ENCODE measurements around the gene SCYL1.

- no peak for TF ChIP-seq CTCF (IDR thresholded peaks at IDR 0.05; ENCODE audit: low read depth, low read length)
- no peak for TF ChIP-seq EZH2phosphoT487 (IDR thresholded peaks at IDR 0.05; ENCODE audit: low read depth)
These were observed 12.8 kb downstream of the SCYL1 start for GRCh38 chr11:65537620-65538231.

Data from OCI-LY3 (cell line).